GM12878 (cell line): Measurements from ENCODE around the gene COL17A1. TPM values are rescaled to one million over a fixed set of nuclear protein-coding genes. Genes with fewer than 3 reads are reported as not detected.

Source experiments
- ATAC-seq: fragments of 200-7000 bp; cut with Tn5 transposase; 3 replicates; pipeline ENCODE4 v1.9.1; 2020; ENCODE audit warnings: mild to moderate bottlenecking, moderate library complexity
- BruUV-seq: library from RNA; stranded (reverse); fragments of 400-500 nt; replicated peaks from 2 replicates; lab custom pipeline; 2021; lab: Mats Ljungman, UMichigan
- CTCF ChIA-PET: fragments of 300-600 bp; sonication (Branson Sonifier 250); formaldehyde crosslinking; extraction: SDS; loops from one replicate; lab custom pipeline; 2021; ENCODE audit warnings: inconsistent platforms; lab: Yijun Ruan, JAX
- POLR2A ChIA-PET: fragments of 350-600 bp; formaldehyde crosslinking; extraction: SDS; loops from one replicate; lab custom pipeline; 2021; ENCODE audit warnings: inconsistent platforms; lab: Charles Lee
- RAD21 ChIA-PET: fragments of 300-600 bp; sonication (Branson Sonifier 250); formaldehyde crosslinking; loops from one replicate; lab custom pipeline; 2023; ENCODE audit warnings: antibody characterized with exemption; ENCODE audit not compliant: unreplicated experiment; lab: Charles Lee
- SMC1A ChIA-PET: fragments of 300-600 bp; sonication (Branson Sonifier 250); formaldehyde crosslinking; loops from one replicate; lab custom pipeline; 2023; ENCODE audit not compliant: unreplicated experiment, uncharacterized antibody; lab: Charles Lee
- DNase-seq: peaks from one replicate; pipeline ENCODE4 v3.0.0-alpha.2; 2011; ENCODE audit warnings: low read depth, low spot score
- FAIRE-seq: peaks from 3 replicates; lab custom pipeline; 2011; peaks lifted over from hg19 to GRCh38; lab: Jason Lieb, UNC
- H2AFZ ChIP-seq: 2 replicates; pipeline ENCODE4 v1.6.0; 2011; ENCODE audit warnings: low read depth, low read length, control low read depth; ENCODE audit not compliant: control insufficient read depth
- H3K27ac ChIP-seq: 2 replicates; pipeline ENCODE4 v1.5.1; 2011; ENCODE audit warnings: control low read depth; ENCODE audit not compliant: control insufficient read depth, insufficient read depth
- H3K27me3 ChIP-seq, 2 experiments: replicated peaks in 1 of 2; 2 replicates each; pipeline versions ENCODE4 v1.6.0 to v1.6.1; 2011; ENCODE audit warnings: low read length in 1 of 2; ENCODE audit not compliant: control insufficient read depth in 2 of 2, insufficient read depth in 2 of 2
- H3K36me3 ChIP-seq, 2 experiments: 2 replicates each; pipeline ENCODE4 v1.5.1; 2011; ENCODE audit warnings: low read length in 1 of 2; ENCODE audit not compliant: control insufficient read depth in 2 of 2, insufficient read depth in 2 of 2
- H3K4me1 ChIP-seq: 2 replicates; pipeline ENCODE4 v1.6.1; 2011; ENCODE audit warnings: mild to moderate bottlenecking, low read length, moderate library complexity, mixed read lengths; ENCODE audit not compliant: control insufficient read depth, insufficient read depth
- H3K4me2 ChIP-seq: 2 replicates; pipeline ENCODE4 v1.6.0; 2011; ENCODE audit warnings: control low read depth; ENCODE audit not compliant: control insufficient read depth, insufficient read depth
- H3K4me3 ChIP-seq: fragments of 200-600 bp; sonication (generic); 2 replicates; pipeline ENCODE4 v1.5.1; 2016
- H3K79me2 ChIP-seq: 2 replicates; pipeline ENCODE4 v1.6.0; 2011; ENCODE audit warnings: low read length; ENCODE audit not compliant: control insufficient read depth, insufficient read depth
- H3K9ac ChIP-seq: 2 replicates; pipeline ENCODE4 v1.8.0; 2011; ENCODE audit warnings: low read length, control low read depth, mixed read lengths; ENCODE audit not compliant: control insufficient read depth, insufficient read depth
- H3K9me3 ChIP-seq: replicated peaks from 3 replicates; pipeline ENCODE4 v1.5.1; 2011; ENCODE audit warnings: mild to moderate bottlenecking, low read length; ENCODE audit not compliant: control insufficient read depth, insufficient read depth
- H4K20me1 ChIP-seq: 2 replicates; pipeline ENCODE4 v1.6.0; 2011; ENCODE audit not compliant: control insufficient read depth, insufficient read depth
- ESRRA ChIP-seq: IDR thresholded peaks from 2 replicates; pipeline ENCODE4 v1.6.1; 2012; ENCODE audit warnings: mild to moderate bottlenecking, low read length, improper control_type of control experiment
- HDGF ChIP-seq: fragments of 450-650 bp; IDR thresholded peaks from 2 replicates; pipeline ENCODE4 v1.6.1; 2016; ENCODE audit warnings: antibody characterized with exemption
- IKZF1 ChIP-seq: fragments of 450-650 bp; conservative IDR thresholded peaks from 2 replicates; pipeline ENCODE4 v1.6.1; 2017; ENCODE audit warnings: antibody characterized with exemption, mild to moderate bottlenecking
- RAD51 ChIP-seq: fragments of 450-650 bp; IDR thresholded peaks from 2 replicates; pipeline ENCODE4 v1.6.1; 2016; ENCODE audit warnings: moderate library complexity, mild to moderate bottlenecking, inconsistent platforms
- SREBF2 ChIP-seq: IDR thresholded peaks from 2 replicates; pipeline ENCODE4 v1.6.1; 2012; ENCODE audit warnings: mild to moderate bottlenecking, low read length
- STAT3 ChIP-seq: IDR thresholded peaks from 2 replicates; pipeline ENCODE4 v1.6.1; 2011; ENCODE audit warnings: low read depth, low read length, improper control_type of control experiment
- ZNF384 ChIP-seq: IDR thresholded peaks from 2 replicates; pipeline ENCODE4 v1.6.1; 2012; ENCODE audit warnings: low read depth, mild to moderate bottlenecking, low read length, improper control_type of control experiment, borderline replicate concordance
- WGBS: methylation state at CpG from one replicate; pipeline ENCODE4 v1.1.6; 2016; ENCODE audit warnings: low lambda C conversion rate; ENCODE audit not compliant: insufficient replicate concordance, insufficient coverage; ENCODE audit errors: missing lambda C conversion rate; 5-methylcytosine and 5-hydroxymethylcytosine counted together
- in situ Hi-C: fragments of 300-500 bp; cut with MboI; formaldehyde crosslinking; loops from 9 replicates; pipeline ENCODE4 v1.14.3; 2018; ENCODE audit warnings: mixed read lengths
- intact Hi-C: fragments of 100-400 bp; cut with micrococcal nuclease; formaldehyde crosslinking; loops from one replicate; pipeline ENCODE4 v1.14.2; 2022; ENCODE audit not compliant: unreplicated experiment
- polyA plus RNA-seq, 11 experiments: library from polyadenylated mRNA; depleted of rRNA in 4 of 11; unstranded in 6 of 11; stranded (reverse) in 5 of 11; fragments of >200 nt; fragmentation: Nextera tagmentation in 4 of 11; fragmentation: Illumina TruSeq in 1 of 11; extraction: Ambion mirVana in 4 of 11; extraction: Trizol in 1 of 11; gene quantifications; 1 replicate in 1 of 11; 2 replicates in 10 of 11; pipeline versions ENCODE4 v1.2.1 to v1.2.3, GENCODE V29; 2011 to 2016; ENCODE audit warnings: inconsistent platforms in 2 of 11, missing spikeins in 2 of 11, low read depth in 1 of 11
- total RNA-seq, 4 experiments: library from RNA; depleted of rRNA in 3 of 4; stranded (reverse); fragments of >200 nt in 3 of 4; fragmentation: Illumina TruSeq in 1 of 4; extraction: Trizol in 1 of 4; gene quantifications; 2 replicates each; pipeline versions ENCODE4 v1.2.1 to v1.2.3, GENCODE V29; 2013 to 2021
- TF ChIP-seq, protein P1 (sequence below): fragments of 450-650 bp; IDR thresholded peaks from 2 replicates; pipeline ENCODE4 v1.6.1; 2017; ENCODE audit warnings: borderline replicate concordance
- TF ChIP-seq, protein P2 (sequence below): fragments of 450-650 bp; IDR thresholded peaks from 2 replicates; pipeline ENCODE4 v1.6.1; 2016; ENCODE audit warnings: mild to moderate bottlenecking, moderate library complexity, borderline replicate concordance
- TF ChIP-seq, protein P3 (sequence below): fragments of 450-650 bp; IDR thresholded peaks from 2 replicates; pipeline ENCODE4 v1.6.1; 2016; ENCODE audit warnings: mild to moderate bottlenecking

Gene COL17A1
- total and polyA plus RNA-seq, 10 of the 15 experiments (the other 5 are each of a cell fraction or from before 2014, with no cell fraction given) = 0.08 to 0.22 TPM; not detected in 8

DNA sequence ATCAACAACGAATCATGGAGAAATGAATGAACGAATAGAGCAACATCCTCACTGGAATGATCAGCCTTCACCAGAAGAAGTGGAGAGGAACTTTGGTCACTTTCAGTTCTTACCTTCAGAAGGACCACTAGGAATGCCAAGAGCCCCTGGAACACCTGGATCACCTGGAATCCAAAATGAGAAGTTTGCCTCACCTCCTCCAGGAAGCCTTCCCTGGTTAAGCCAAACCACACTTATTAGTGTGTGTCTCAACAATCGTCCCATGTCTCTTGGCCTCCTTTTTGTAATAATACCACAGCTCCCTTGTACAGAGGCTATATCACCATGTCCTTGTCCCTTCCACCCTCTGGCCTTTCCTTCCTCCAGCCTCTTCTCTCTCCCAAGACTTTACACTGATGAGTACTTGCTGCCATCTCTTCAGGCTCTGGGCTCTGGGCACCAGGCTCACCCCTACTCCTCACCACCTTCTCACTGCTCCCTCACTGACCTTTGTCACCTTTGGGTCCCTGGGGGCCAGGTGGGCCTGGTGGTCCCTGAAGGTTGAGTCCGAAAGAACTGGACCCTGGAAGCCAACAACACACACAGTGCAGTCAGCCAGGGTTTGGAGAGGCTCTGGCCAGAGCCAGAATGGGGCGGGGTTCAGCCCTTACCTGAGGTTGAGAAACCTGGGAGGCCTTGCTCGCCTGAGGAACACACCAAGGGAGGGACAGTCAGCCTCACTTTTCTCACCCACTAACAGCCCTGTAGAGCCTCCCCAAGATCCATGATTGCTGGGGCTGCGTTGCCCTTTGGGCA, 46.5 kb downstream of the COL17A1 start:
- 24% methylated on average over 7 of the region's 7 CpGs for WGBS
- H3K79me2 ChIP-seq = no peaks in the 10 kb centered on the region
- H4K20me1 ChIP-seq = no peaks in the 10 kb centered on the region
- H2AFZ ChIP-seq = no peak overlapping the region
- CTCF ChIA-PET = no interaction called here
- no peak for DNase-seq
- SMC1A ChIA-PET = interaction anchor here (0.6 to 1.5 kb wide), 2 partner anchors 10 to 122 kb away, joined by 3 to 4 read pairs; no protein-coding TSS in a partner anchor
- intact Hi-C loops (no loop called here), in situ Hi-C loops (no loop called here)
- FAIRE-seq = no peak
- ATAC-seq = no peak
- no peaks in the 10 kb centered on the region for H3K4me1 ChIP-seq
- no peak overlapping the region for H3K27ac ChIP-seq
- TF ChIP-seq ZNF384 = no peak
- TF ChIP-seq, protein P1, sequence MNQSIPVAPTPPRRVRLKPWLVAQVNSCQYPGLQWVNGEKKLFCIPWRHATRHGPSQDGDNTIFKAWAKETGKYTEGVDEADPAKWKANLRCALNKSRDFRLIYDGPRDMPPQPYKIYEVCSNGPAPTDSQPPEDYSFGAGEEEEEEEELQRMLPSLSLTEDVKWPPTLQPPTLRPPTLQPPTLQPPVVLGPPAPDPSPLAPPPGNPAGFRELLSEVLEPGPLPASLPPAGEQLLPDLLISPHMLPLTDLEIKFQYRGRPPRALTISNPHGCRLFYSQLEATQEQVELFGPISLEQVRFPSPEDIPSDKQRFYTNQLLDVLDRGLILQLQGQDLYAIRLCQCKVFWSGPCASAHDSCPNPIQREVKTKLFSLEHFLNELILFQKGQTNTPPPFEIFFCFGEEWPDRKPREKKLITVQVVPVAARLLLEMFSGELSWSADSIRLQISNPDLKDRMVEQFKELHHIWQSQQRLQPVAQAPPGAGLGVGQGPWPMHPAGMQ = no peak
- RAD21 ChIA-PET = no interaction called here
- no peak overlapping the region for H3K4me2 ChIP-seq
- no peaks in the 10 kb centered on the region for H3K36me3 ChIP-seq
- POLR2A ChIA-PET = no interaction called here
- H3K27me3 ChIP-seq = no peaks in the 10 kb centered on the region; a peak in 1 of 4 replicates
- no peak overlapping the region for H3K9ac ChIP-seq
- no peak overlapping the region for H3K4me3 ChIP-seq
- no peaks in the 10 kb centered on the region for H3K9me3 ChIP-seq
- BruUV-seq = no TSS peak

DNA sequence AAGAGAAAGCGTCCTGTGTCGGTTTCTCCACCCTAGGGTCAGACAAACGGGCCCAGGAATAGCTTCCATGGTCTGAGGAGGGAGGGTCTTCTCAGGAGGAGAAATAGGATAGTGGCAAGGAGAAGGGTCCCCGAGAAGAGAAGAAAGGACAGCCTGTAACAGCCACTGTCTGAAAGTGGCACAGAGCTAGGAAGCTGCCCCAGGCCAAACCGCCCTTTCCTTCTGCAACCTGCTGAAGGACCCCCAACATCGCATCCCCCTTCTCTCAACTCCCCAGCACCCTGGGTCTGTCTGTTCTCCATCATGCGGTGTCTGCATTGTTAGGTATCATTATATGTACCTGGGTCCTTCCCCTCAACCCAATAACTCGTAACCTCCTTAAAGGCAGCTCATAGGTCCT, 47.1 kb downstream of the COL17A1 start:
- no peaks in the 10 kb centered on the region; a peak in 1 of 4 replicates for H3K27me3 ChIP-seq
- H4K20me1 ChIP-seq = no peaks in the 10 kb centered on the region
- H3K9ac ChIP-seq = no peak overlapping the region
- SMC1A ChIA-PET = interaction anchor here (0.6 to 1.5 kb wide), 2 partner anchors 11 to 122 kb away, joined by 3 to 4 read pairs; no protein-coding TSS in a partner anchor
- DNase-seq (no peak), FAIRE-seq (no peak), ATAC-seq (no peak)
- H2AFZ ChIP-seq = no peak overlapping the region
- CTCF ChIA-PET = no interaction called here
- in situ Hi-C loops = no loop called here
- no TSS peak for BruUV-seq
- no peak overlapping the region for H3K4me3 ChIP-seq
- H3K36me3 ChIP-seq = no peaks in the 10 kb centered on the region
- H3K4me2 ChIP-seq = no peak overlapping the region
- POLR2A ChIA-PET = no interaction called here
- RAD21 ChIA-PET = no interaction called here
- no peaks in the 10 kb centered on the region for H3K79me2 ChIP-seq
- 48% methylated on average over 7 of the region's 8 CpGs for WGBS
- H3K27ac ChIP-seq = no peak overlapping the region
- H3K4me1 ChIP-seq = no peaks in the 10 kb centered on the region
- no peaks in the 10 kb centered on the region for H3K9me3 ChIP-seq
- intact Hi-C loops = no loop called here
- no peak for TF ChIP-seq STAT3
- no peak for TF ChIP-seq RAD51
- TF ChIP-seq HDGF = no peak
- TF ChIP-seq, protein P2, sequence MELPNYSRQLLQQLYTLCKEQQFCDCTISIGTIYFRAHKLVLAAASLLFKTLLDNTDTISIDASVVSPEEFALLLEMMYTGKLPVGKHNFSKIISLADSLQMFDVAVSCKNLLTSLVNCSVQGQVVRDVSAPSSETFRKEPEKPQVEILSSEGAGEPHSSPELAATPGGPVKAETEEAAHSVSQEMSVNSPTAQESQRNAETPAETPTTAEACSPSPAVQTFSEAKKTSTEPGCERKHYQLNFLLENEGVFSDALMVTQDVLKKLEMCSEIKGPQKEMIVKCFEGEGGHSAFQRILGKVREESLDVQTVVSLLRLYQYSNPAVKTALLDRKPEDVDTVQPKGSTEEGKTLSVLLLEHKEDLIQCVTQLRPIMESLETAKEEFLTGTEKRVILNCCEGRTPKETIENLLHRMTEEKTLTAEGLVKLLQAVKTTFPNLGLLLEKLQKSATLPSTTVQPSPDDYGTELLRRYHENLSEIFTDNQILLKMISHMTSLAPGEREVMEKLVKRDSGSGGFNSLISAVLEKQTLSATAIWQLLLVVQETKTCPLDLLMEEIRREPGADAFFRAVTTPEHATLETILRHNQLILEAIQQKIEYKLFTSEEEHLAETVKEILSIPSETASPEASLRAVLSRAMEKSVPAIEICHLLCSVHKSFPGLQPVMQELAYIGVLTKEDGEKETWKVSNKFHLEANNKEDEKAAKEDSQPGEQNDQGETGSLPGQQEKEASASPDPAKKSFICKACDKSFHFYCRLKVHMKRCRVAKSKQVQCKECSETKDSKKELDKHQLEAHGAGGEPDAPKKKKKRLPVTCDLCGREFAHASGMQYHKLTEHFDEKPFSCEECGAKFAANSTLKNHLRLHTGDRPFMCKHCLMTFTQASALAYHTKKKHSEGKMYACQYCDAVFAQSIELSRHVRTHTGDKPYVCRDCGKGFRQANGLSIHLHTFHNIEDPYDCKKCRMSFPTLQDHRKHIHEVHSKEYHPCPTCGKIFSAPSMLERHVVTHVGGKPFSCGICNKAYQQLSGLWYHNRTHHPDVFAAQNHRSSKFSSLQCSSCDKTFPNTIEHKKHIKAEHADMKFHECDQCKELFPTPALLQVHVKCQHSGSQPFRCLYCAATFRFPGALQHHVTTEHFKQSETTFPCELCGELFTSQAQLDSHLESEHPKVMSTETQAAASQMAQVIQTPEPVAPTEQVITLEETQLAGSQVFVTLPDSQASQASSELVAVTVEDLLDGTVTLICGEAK = no peak
- TF ChIP-seq ESRRA = no peak
- TF ChIP-seq IKZF1 = no peak
- TF ChIP-seq, protein P3, sequence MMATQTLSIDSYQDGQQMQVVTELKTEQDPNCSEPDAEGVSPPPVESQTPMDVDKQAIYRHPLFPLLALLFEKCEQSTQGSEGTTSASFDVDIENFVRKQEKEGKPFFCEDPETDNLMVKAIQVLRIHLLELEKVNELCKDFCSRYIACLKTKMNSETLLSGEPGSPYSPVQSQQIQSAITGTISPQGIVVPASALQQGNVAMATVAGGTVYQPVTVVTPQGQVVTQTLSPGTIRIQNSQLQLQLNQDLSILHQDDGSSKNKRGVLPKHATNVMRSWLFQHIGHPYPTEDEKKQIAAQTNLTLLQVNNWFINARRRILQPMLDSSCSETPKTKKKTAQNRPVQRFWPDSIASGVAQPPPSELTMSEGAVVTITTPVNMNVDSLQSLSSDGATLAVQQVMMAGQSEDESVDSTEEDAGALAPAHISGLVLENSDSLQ = no peak
- TF ChIP-seq SREBF2 = no peak
